Measurements from ENCODE around the gene TSPAN31.
"Not testable (repeated sequence)": the region's sequence is repeated elsewhere in the genome, so short reads cannot be mapped to it uniquely, and the experiment has no call there.

GRCh38 chr12:57721846-57722608 is 22.8 kb upstream of the TSPAN31 start:
- TF ChIP-seq CTCF (tag by site-specific recombination; IDR thresholded peaks at IDR 0.05); ZBTB8A (tag by site-specific recombination; IDR thresholded peaks at IDR 0.05); ELK4 (IDR thresholded peaks at IDR 0.05; ENCODE audit: borderline replicate concordance, low read depth, low read length); ZNF610 (tag by site-specific recombination; IDR thresholded peaks at IDR 0.05; ENCODE audit: borderline replicate concordance); ZNF747 (tag by site-specific recombination; IDR thresholded peaks at IDR 0.05); ZNF121 (tag by site-specific recombination; IDR thresholded peaks at IDR 0.05); ZNF792 (tag by site-specific recombination; IDR thresholded peaks at IDR 0.05); ZNF549 (tag by site-specific recombination; IDR thresholded peaks at IDR 0.05); ZNF211 (tag by site-specific recombination; IDR thresholded peaks at IDR 0.05; ENCODE audit: low read depth); ZNF114 (tag by site-specific recombination; IDR thresholded peaks at IDR 0.05); ZBTB17 (tag by site-specific recombination; IDR thresholded peaks at IDR 0.05); ZNF157 (tag by site-specific recombination; IDR thresholded peaks at IDR 0.05): not testable (repeated sequence)
- TF ChIP-seq, protein P1, sequence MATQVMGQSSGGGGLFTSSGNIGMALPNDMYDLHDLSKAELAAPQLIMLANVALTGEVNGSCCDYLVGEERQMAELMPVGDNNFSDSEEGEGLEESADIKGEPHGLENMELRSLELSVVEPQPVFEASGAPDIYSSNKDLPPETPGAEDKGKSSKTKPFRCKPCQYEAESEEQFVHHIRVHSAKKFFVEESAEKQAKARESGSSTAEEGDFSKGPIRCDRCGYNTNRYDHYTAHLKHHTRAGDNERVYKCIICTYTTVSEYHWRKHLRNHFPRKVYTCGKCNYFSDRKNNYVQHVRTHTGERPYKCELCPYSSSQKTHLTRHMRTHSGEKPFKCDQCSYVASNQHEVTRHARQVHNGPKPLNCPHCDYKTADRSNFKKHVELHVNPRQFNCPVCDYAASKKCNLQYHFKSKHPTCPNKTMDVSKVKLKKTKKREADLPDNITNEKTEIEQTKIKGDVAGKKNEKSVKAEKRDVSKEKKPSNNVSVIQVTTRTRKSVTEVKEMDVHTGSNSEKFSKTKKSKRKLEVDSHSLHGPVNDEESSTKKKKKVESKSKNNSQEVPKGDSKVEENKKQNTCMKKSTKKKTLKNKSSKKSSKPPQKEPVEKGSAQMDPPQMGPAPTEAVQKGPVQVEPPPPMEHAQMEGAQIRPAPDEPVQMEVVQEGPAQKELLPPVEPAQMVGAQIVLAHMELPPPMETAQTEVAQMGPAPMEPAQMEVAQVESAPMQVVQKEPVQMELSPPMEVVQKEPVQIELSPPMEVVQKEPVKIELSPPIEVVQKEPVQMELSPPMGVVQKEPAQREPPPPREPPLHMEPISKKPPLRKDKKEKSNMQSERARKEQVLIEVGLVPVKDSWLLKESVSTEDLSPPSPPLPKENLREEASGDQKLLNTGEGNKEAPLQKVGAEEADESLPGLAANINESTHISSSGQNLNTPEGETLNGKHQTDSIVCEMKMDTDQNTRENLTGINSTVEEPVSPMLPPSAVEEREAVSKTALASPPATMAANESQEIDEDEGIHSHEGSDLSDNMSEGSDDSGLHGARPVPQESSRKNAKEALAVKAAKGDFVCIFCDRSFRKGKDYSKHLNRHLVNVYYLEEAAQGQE (tag by site-specific recombination; IDR thresholded peaks at IDR 0.05): not testable (repeated sequence)
- TF ChIP-seq, protein P2, sequence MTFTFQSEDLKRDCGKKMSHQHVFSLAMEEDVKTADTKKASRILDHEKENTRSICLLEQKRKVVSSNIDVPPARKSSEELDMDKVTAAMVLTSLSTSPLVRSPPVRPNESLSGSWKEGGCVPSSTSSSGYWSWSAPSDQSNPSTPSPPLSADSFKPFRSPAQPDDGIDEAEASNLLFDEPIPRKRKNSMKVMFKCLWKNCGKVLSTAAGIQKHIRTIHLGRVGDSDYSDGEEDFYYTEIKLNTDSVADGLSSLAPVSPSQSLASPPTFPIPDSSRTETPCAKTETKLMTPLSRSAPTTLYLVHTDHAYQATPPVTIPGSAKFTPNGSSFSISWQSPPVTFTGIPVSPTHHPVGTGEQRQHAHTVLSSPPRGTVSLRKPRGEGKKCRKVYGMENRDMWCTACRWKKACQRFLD (tag by site-specific recombination; IDR thresholded peaks at IDR 0.05): not testable (repeated sequence)
